NCI-H2196 treated with DMSO at 0.1 percent for 48 hours (cell line): ENCODE results near the gene BTBD2.

ENCODE experiments used
- DNase-seq: peaks from one replicate; lab custom pipeline; 2025; ENCODE audit not compliant: unreplicated experiment; lab: John Stamatoyannopoulos, UW

The BTBD2 gene

GRCh38 chr19:2015608-2015950, at the start of gene BTBD2:
Gene BTBD2, minus strand, starts transcription at chr19:2015714. Its CDS starts 11 bp downstream, at chr19:2015703.
- DNase-seq = peak; percentile 26

GRCh38 chr19:2064788-2065524, 49.4 kb upstream of the BTBD2 start:
- DNase-seq = no peak

- DNase-seq = no peak
Measured at GRCh38 chr19:2064395-2064787, 48.9 kb upstream of the BTBD2 start.

GRCh38 chr19:2063824-2064223, 48.3 kb upstream of the BTBD2 start:
- no peak for DNase-seq

GRCh38 chr19:2062770-2063169, 47.3 kb upstream of the BTBD2 start:
- no peak for DNase-seq

- no peak for DNase-seq
Measured at GRCh38 chr19:2062389-2062729, 46.8 kb upstream of the BTBD2 start.

GRCh38 chr19:2061495-2062388, 46.2 kb upstream of the BTBD2 start:
- DNase-seq = peak; percentile 97

GRCh38 chr19:2060884-2061494, 45.5 kb upstream of the BTBD2 start:
- DNase-seq = no peak

- DNase-seq = peak; percentile 94
Measured at GRCh38 chr19:2059422-2060201, 44.1 kb upstream of the BTBD2 start.

- DNase-seq = no peak
Measured at GRCh38 chr19:2058570-2059421, 43.3 kb upstream of the BTBD2 start.

- no peak for DNase-seq
Measured at GRCh38 chr19:2057484-2058469, 42.3 kb upstream of the BTBD2 start.

- DNase-seq = no peak
Measured at GRCh38 chr19:2056837-2057192, 41.3 kb upstream of the BTBD2 start.

- DNase-seq = no peak
Measured at GRCh38 chr19:2055931-2056836, 40.7 kb upstream of the BTBD2 start.

GRCh38 chr19:2054763-2055162, 39.2 kb upstream of the BTBD2 start:
- no peak for DNase-seq

- DNase-seq = peak; percentile 58
Measured at GRCh38 chr19:2053601-2054389, 38.3 kb upstream of the BTBD2 start.

GRCh38 chr19:2051773-2052704, 36.5 kb upstream of the BTBD2 start:
- DNase-seq = peak; percentile 62
